ENCODE measurements around the gene KCTD21.

KCTD21 gene

DNA sequence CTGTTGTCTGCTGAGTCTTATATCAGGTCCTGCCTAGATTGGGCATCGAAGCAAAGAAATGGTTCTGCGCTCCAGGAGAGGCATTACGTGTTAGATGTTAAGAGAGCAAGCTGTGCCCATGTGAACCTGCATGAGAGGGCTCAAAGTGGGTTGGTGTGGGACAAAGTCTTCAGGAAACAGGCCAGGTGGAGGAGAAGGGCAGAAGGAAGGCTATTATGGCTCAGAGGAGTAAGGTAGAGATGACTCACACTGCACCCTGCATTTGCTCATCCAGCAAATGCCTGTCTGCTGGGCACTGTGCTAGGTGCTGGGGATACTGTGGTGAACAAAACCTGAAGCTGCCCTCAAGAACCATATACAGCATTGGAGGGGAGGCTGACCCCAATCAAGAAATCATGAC, 6.1 kb upstream of the KCTD21 start:
- H3K4me3 ChIP-seq (ENCODE audit: control insufficient read depth, low read depth, low read length): no peak overlapping the region
- no peak for DNase-seq (ENCODE audit: low read depth)
- TF ChIP-seq, protein P1, sequence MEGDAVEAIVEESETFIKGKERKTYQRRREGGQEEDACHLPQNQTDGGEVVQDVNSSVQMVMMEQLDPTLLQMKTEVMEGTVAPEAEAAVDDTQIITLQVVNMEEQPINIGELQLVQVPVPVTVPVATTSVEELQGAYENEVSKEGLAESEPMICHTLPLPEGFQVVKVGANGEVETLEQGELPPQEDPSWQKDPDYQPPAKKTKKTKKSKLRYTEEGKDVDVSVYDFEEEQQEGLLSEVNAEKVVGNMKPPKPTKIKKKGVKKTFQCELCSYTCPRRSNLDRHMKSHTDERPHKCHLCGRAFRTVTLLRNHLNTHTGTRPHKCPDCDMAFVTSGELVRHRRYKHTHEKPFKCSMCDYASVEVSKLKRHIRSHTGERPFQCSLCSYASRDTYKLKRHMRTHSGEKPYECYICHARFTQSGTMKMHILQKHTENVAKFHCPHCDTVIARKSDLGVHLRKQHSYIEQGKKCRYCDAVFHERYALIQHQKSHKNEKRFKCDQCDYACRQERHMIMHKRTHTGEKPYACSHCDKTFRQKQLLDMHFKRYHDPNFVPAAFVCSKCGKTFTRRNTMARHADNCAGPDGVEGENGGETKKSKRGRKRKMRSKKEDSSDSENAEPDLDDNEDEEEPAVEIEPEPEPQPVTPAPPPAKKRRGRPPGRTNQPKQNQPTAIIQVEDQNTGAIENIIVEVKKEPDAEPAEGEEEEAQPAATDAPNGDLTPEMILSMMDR (IDR thresholded peaks at IDR 0.05; ENCODE audit: control insufficient read depth, insufficient read depth, low read depth, low read length, missing control alignments): no peak

DNA sequence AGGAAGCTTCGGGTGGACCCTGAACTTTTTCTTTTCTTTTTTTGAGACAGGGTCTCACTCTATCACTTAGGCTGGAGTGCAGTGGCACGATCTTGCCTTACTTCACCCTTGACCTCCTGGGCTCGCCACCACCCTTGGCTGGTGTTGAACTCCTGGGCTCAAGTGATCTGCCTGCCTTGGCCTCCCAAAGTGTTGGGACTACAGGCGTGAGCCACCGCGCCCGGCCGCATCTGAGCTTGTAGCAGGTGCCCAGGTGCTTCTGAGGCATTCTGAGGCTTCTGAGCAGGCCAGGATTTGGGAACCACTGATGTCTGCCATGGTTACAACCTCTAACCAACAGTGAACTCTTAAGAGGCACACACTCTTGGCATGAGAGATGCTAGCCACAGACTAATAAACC, 5.4 kb upstream of the KCTD21 start:
- no peak overlapping the region for H3K4me3 ChIP-seq (ENCODE audit: control insufficient read depth, low read depth, low read length)
- TF ChIP-seq, protein P1 (IDR thresholded peaks at IDR 0.05; ENCODE audit: control insufficient read depth, insufficient read depth, low read depth, low read length, missing control alignments): no peak
- no peak for DNase-seq (ENCODE audit: low read depth)

GRCh38 chr11:78192911-78193351, 4.5 kb upstream of the KCTD21 start:
- no peak overlapping the region for H3K4me3 ChIP-seq (ENCODE audit: control insufficient read depth, low read depth, low read length)
- TF ChIP-seq, protein P1 (IDR thresholded peaks at IDR 0.05; ENCODE audit: control insufficient read depth, insufficient read depth, low read depth, low read length, missing control alignments): no peak
- no peak for DNase-seq (ENCODE audit: low read depth)

- no peak overlapping the region for H3K4me3 ChIP-seq (ENCODE audit: control insufficient read depth, low read depth, low read length)
- DNase-seq (ENCODE audit: low read depth): no peak
- TF ChIP-seq, protein P1 (IDR thresholded peaks at IDR 0.05; ENCODE audit: control insufficient read depth, insufficient read depth, low read depth, low read length, missing control alignments): no peak
These were observed 3.8 kb upstream of the KCTD21 start for GRCh38 chr11:78192223-78192719.

- DNase-seq (ENCODE audit: low read depth): no peak
- TF ChIP-seq, protein P1 (IDR thresholded peaks at IDR 0.05; ENCODE audit: control insufficient read depth, insufficient read depth, low read depth, low read length, missing control alignments): no peak
- H3K4me3 ChIP-seq (ENCODE audit: control insufficient read depth, low read depth, low read length): no peak overlapping the region
These were observed 2.6 kb upstream of the KCTD21 start for GRCh38 chr11:78190871-78191538.

GRCh38 chr11:78190374-78190773, 1.9 kb upstream of the KCTD21 start:
- no peak for DNase-seq (ENCODE audit: low read depth)
- no peak overlapping the region for H3K4me3 ChIP-seq (ENCODE audit: control insufficient read depth, low read depth, low read length)
- TF ChIP-seq, protein P1 (IDR thresholded peaks at IDR 0.05; ENCODE audit: control insufficient read depth, insufficient read depth, low read depth, low read length, missing control alignments): no peak

Measured in AG09309 (cell line).